Hepatocyte (in vitro differentiated cells): ENCODE results near the gene ALDH1A2. TPM values are rescaled to one million over a fixed set of nuclear protein-coding genes. Genes with fewer than 3 reads are reported as not detected.

Experiments used
- DNase-seq: peaks from one replicate; pipeline ENCODE4 v3.0.0-alpha.2; 2016; ENCODE audit warnings: low spot score
- H2AFZ ChIP-seq: fragments of 200-600 bp; sonication (generic); 2 replicates; pipeline ENCODE4 v1.6.0; 2016; ENCODE audit warnings: antibody characterized with exemption, mild to moderate bottlenecking
- H3K27ac ChIP-seq: fragments of 200-600 bp; sonication (generic); 2 replicates; pipeline ENCODE4 v1.5.1; 2016; ENCODE audit warnings: mild to moderate bottlenecking
- H3K27me3 ChIP-seq: fragments of 200-600 bp; sonication (generic); 2 replicates; pipeline ENCODE4 v1.6.1; 2016
- H3K36me3 ChIP-seq: fragments of 200-600 bp; sonication (generic); replicated peaks from 2 replicates; pipeline ENCODE4 v1.5.1; 2016; ENCODE audit warnings: low read depth; ENCODE audit not compliant: insufficient read depth
- H3K4me1 ChIP-seq: fragments of 200-600 bp; sonication (generic); 2 replicates; pipeline ENCODE4 v1.5.1; 2016; ENCODE audit warnings: mild to moderate bottlenecking, moderate library complexity; ENCODE audit not compliant: insufficient read depth
- H3K4me2 ChIP-seq: fragments of 200-600 bp; sonication (generic); 2 replicates; pipeline ENCODE4 v1.6.0; 2016
- H3K4me3 ChIP-seq: fragments of 200-600 bp; sonication (generic); 2 replicates; pipeline ENCODE4 v1.5.1; 2016; ENCODE audit warnings: mild to moderate bottlenecking
- H3K79me2 ChIP-seq: fragments of 200-600 bp; sonication (generic); 2 replicates; pipeline ENCODE4 v1.6.0; 2017; ENCODE audit warnings: mild to moderate bottlenecking
- H3K9me2 ChIP-seq: fragments of 200-600 bp; sonication (generic); replicated peaks from 2 replicates; pipeline ENCODE4 v1.6.0; 2017; ENCODE audit warnings: mild to moderate bottlenecking; ENCODE audit not compliant: insufficient read depth
- H3K9me3 ChIP-seq: fragments of 200-600 bp; sonication (generic); 2 replicates; pipeline ENCODE4 v1.5.1; 2016; ENCODE audit warnings: low read depth, mild to moderate bottlenecking
- H4K20me1 ChIP-seq: fragments of 200-600 bp; sonication (generic); 2 replicates; pipeline ENCODE4 v1.6.0; 2016; ENCODE audit warnings: mild to moderate bottlenecking; ENCODE audit not compliant: insufficient read depth, poor library complexity, severe bottlenecking
- EZH2 ChIP-seq: fragments of 200-600 bp; sonication (generic); IDR thresholded peaks from 2 replicates; pipeline ENCODE4 v1.6.1; 2016; ENCODE audit warnings: antibody characterized with exemption, mild to moderate bottlenecking, borderline replicate concordance
- EZH2phosphoT487 ChIP-seq: fragments of 200-600 bp; sonication (generic); IDR thresholded peaks from one replicate; pipeline ENCODE4 v1.6.1; 2018; ENCODE audit warnings: antibody characterized with exemption, mild to moderate bottlenecking, low read depth, moderate library complexity; ENCODE audit not compliant: unreplicated experiment, severe bottlenecking
- WGBS: methylation state at CpG from one replicate; pipeline ENCODE4 v1.1.6; 2016; ENCODE audit warnings: low lambda C conversion rate; ENCODE audit errors: missing lambda C conversion rate; 5-methylcytosine and 5-hydroxymethylcytosine counted together
- polyA plus RNA-seq: library from polyadenylated mRNA; unstranded; fragments of >200 nt; fragmentation: Nextera tagmentation; extraction: Ambion mirVana; gene quantifications from 2 replicates; pipeline ENCODE4 v1.2.1, GENCODE V29; 2016
- total RNA-seq: library from RNA; depleted of rRNA; stranded (reverse); fragments of >200 nt; gene quantifications from 2 replicates; pipeline ENCODE4 v1.2.3, GENCODE V29; 2014
- TF ChIP-seq, protein P1 (sequence below): fragments of 200-600 bp; sonication (generic); IDR thresholded peaks from 2 replicates; pipeline ENCODE4 v1.5.1; 2016; ENCODE audit warnings: antibody characterized with exemption, mild to moderate bottlenecking; ENCODE audit not compliant: poor library complexity

The ALDH1A2 gene
- total and polyA plus RNA-seq, 2 experiments from 2014 or later = 3.0 to 7.3 TPM

DNA sequence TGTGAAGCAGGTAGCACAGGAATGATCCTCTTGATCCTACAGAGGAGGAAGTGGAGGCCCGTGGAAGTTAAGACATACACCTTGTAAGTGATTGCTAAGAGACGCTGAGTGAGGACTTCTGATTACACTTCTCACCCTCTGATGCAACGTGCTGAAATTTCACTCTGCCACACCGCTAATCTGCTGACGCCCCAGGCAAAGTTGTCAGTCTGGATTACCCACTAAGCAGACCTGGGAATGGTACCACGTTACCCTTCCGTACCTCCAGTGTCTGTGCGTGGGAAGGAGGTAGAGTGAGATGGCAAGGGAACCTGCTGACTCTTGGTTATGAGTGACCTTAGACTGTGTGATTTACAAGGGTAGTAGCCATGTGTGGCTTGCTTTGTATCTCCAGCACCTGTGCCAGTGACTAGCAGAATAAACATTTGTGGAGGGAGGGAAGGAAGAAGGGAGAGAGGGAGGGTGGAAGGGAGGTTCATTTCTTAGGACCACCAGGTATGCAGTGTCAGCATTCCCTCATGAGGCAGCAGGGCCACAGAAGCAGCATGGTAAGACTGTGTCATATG is 115.0 kb downstream of the ALDH1A2 start:
- Histone ChIP-seq H3K9me2 (no peaks in the 10 kb centered on the region), H3K4me1 (no peaks in the 10 kb centered on the region), H3K4me3 (no peak overlapping the region), H2AFZ (no peak overlapping the region), H3K4me2 (no peak overlapping the region), H3K27me3 (no peaks in the 10 kb centered on the region), H3K36me3 (no peaks in the 10 kb centered on the region), H3K79me2 (no peaks in the 10 kb centered on the region), H3K9me3 (no peaks in the 10 kb centered on the region), H4K20me1 (no peaks in the 10 kb centered on the region), H3K27ac (no peak overlapping the region)
- DNase-seq = no peak
- TF ChIP-seq EZH2 (no peak), EZH2phosphoT487 (no peak)
- TF ChIP-seq, protein P1, sequence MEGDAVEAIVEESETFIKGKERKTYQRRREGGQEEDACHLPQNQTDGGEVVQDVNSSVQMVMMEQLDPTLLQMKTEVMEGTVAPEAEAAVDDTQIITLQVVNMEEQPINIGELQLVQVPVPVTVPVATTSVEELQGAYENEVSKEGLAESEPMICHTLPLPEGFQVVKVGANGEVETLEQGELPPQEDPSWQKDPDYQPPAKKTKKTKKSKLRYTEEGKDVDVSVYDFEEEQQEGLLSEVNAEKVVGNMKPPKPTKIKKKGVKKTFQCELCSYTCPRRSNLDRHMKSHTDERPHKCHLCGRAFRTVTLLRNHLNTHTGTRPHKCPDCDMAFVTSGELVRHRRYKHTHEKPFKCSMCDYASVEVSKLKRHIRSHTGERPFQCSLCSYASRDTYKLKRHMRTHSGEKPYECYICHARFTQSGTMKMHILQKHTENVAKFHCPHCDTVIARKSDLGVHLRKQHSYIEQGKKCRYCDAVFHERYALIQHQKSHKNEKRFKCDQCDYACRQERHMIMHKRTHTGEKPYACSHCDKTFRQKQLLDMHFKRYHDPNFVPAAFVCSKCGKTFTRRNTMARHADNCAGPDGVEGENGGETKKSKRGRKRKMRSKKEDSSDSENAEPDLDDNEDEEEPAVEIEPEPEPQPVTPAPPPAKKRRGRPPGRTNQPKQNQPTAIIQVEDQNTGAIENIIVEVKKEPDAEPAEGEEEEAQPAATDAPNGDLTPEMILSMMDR = no peak
- WGBS = 84% methylated on average over 8 of the region's 8 CpGs

- Histone ChIP-seq H3K27ac (no peak overlapping the region), H3K4me1 (no peaks in the 10 kb centered on the region), H3K9me2 (no peaks in the 10 kb centered on the region), H3K36me3 (no peaks in the 10 kb centered on the region), H2AFZ (no peak overlapping the region), H3K79me2 (no peaks in the 10 kb centered on the region), H4K20me1 (no peaks in the 10 kb centered on the region), H3K4me2 (no peak overlapping the region), H3K4me3 (no peak overlapping the region), H3K9me3 (no peaks in the 10 kb centered on the region), H3K27me3 (no peaks in the 10 kb centered on the region)
- no peak for TF ChIP-seq EZH2
- TF ChIP-seq EZH2phosphoT487 = no peak
- TF ChIP-seq, protein P1 = no peak
- WGBS = 89% methylated on average over 3 of the region's 3 CpGs
- DNase-seq = no peak
These were observed 116.1 kb downstream of the ALDH1A2 start for GRCh38 chr15:57949374-57949943.

DNA sequence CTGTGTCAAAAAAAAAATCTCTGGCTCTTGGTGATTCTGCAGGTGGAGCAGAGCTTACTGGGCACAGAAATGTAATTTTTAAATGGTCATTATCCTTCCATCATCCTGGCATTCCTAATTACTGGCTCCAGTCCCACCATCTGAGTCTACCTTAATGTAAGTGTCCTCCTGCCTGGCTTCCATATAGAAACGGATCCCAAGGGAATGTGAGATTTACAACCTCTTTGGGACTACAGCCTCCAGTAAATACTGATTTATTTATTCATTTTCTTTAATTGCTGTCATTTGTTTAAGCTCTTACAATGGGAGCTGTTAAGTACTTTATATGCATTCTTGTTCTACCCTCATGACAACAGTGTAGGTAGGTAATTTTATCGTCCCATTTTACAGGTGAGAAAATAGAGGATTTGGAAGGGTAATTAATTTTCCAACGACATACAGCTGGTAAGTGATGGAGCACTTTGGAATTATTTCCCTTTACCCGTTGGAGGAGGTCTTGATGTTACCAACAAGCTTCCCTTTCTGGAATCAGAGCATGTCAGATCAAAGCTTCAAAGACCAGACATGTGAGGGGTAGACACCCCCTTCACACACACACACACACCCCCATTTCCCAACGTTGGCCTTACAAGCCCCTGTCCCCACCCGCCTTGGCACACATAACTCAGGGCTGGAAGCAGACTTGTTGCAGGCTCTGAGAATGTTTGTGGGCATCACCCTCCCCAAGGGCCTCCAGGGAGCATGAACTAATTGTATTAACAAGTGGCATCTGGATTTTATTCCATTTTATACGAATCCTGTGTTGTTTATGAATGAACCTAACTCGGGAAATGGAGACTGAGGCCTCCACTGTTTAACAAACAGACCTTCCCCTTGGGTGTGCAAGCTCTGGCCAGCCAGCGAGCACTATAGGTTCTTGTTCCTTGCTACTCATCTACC is 116.9 kb downstream of the ALDH1A2 start:
- Histone ChIP-seq H3K4me1 (no peaks in the 10 kb centered on the region), H3K9me3 (no peaks in the 10 kb centered on the region), H3K9me2 (no peaks in the 10 kb centered on the region), H3K27me3 (no peaks in the 10 kb centered on the region), H4K20me1 (no peaks in the 10 kb centered on the region), H3K4me2 (no peak overlapping the region), H3K79me2 (no peaks in the 10 kb centered on the region), H3K4me3 (no peak overlapping the region), H3K27ac (no peak overlapping the region), H2AFZ (no peak overlapping the region), H3K36me3 (no peaks in the 10 kb centered on the region)
- TF ChIP-seq EZH2phosphoT487 = no peak
- WGBS = 72% methylated on average over 9 of the region's 9 CpGs
- no peak for DNase-seq

DNA sequence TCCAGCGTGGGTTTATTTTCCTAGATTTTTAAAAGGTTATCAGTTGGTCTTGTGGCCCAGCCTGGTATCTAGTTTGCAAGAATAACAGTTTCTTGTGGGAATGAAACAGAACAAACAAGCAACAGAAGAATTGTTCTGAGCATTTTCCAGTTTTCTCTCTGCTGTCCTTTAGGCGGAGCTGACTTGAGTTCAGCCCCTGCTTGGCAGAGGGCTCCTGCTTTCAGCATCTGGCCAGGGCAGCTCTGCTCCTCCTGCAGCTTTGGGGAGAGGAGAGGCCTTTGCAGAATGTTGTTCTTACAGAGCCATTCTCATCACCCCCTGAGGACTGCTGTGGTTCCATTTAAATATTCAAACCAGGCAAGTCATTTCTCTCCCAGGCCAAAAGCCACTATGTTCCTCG is 117.7 kb downstream of the ALDH1A2 start:
- Histone ChIP-seq H3K9me2 (no peaks in the 10 kb centered on the region), H2AFZ (no peak overlapping the region), H3K4me2 (no peak overlapping the region), H4K20me1 (no peaks in the 10 kb centered on the region), H3K4me3 (no peak overlapping the region), H3K79me2 (no peaks in the 10 kb centered on the region), H3K36me3 (no peaks in the 10 kb centered on the region), H3K27me3 (no peaks in the 10 kb centered on the region), H3K4me1 (no peaks in the 10 kb centered on the region), H3K9me3 (no peaks in the 10 kb centered on the region), H3K27ac (no peak overlapping the region)
- WGBS = 79% methylated on average over 3 of the region's 3 CpGs
- no peak for TF ChIP-seq EZH2phosphoT487
- TF ChIP-seq, protein P1 = no peak
- no peak for TF ChIP-seq EZH2
- DNase-seq = peak; percentile 17
